ENCODE results near the gene SLCO1A2. TPM values are rescaled to one million over a fixed set of nuclear protein-coding genes. Genes with fewer than 3 reads are reported as not detected.

Gene SLCO1A2
- total and polyA plus RNA-seq, 2 donors (not counting 3 experiments of a cell fraction or from before 2014, with no cell fraction given), result not detected

GRCh38 chr12:21353948-21354347, 19.2 kb upstream of the SLCO1A2 start:
- no peak overlapping the region for H3K4me3 ChIP-seq (replicated peaks in 1 of 3; ENCODE audit: insufficient read depth in 1 of 3, low read depth in 1 of 3, low read length in 3 of 3)
- no peak overlapping the region for H2AFZ ChIP-seq (ENCODE audit: low read depth, low read length)
- no peaks in the 10 kb centered on the region for H4K20me1 ChIP-seq (replicated peaks; ENCODE audit: control insufficient read depth, extremely low read depth, insufficient read depth, low read length)
- H3K27ac ChIP-seq (ENCODE audit: insufficient read depth, low read depth, low read length), result no peak overlapping the region
- H3K27me3 ChIP-seq (ENCODE audit: control insufficient read depth in 2 of 2, insufficient read depth in 2 of 2, low read length in 2 of 2), result no peaks in the 10 kb centered on the region
- intact Hi-C loops (cut with micrococcal nuclease) (no loop called here), dilution Hi-C loops (cut with MboI; ENCODE audit: extremely low pct_ligation_motif_present, low sequenced_read_pairs) (no loop called here)
- ChIA-PET CTCF (no interaction called here), POLR2A (no interaction called here)
- no peak for DNase-seq (ENCODE audit: low read depth, low spot score)
- no peaks in the 10 kb centered on the region for H3K36me3 ChIP-seq (ENCODE audit: control insufficient read depth in 2 of 2, extremely low read depth in 1 of 2, insufficient read depth in 2 of 2, low read length in 2 of 2)
- H3K79me2 ChIP-seq (ENCODE audit: control insufficient read depth, insufficient read depth, low read length), result no peaks in the 10 kb centered on the region
- no peaks in the 10 kb centered on the region for H3K9me1 ChIP-seq (replicated peaks; ENCODE audit: control insufficient read depth, extremely low read depth, insufficient read depth, low read length)
- H3K4me2 ChIP-seq (ENCODE audit: insufficient read depth, low read length), result no peak overlapping the region
- no peaks in the 10 kb centered on the region for H3K4me1 ChIP-seq (ENCODE audit: control insufficient read depth, extremely low read depth, insufficient read depth, low read length)
- H3K9ac ChIP-seq (replicated peaks; ENCODE audit: extremely low read depth, insufficient read depth, low read length), result no peak overlapping the region
- TF ChIP-seq POLR2A (IDR thresholded peaks at IDR 0.05; ENCODE audit: low read depth, low read length) (no peak), JUN (IDR thresholded peaks at IDR 0.05; ENCODE audit: borderline replicate concordance, insufficient read depth, insufficient read length, low read depth) (no peak), CTCF (IDR thresholded peaks at IDR 0.05; ENCODE audit: extremely low read depth in 1 of 2, insufficient read depth in 1 of 2, low read depth in 1 of 2, low read length in 2 of 2) (no peak), FOS (IDR thresholded peaks at IDR 0.05; ENCODE audit: borderline replicate concordance, insufficient read depth, low read length) (no peak), GATA2 (IDR thresholded peaks at IDR 0.05; ENCODE audit: insufficient read depth, insufficient read length, low read depth, low read length) (no peak), POLR2AphosphoS5 (IDR thresholded peaks at IDR 0.05; ENCODE audit: insufficient read depth, low read depth, low read length) (no peak), MYC (IDR thresholded peaks at IDR 0.05; ENCODE audit: low read depth, low read length) (no peak), EZH2 (IDR thresholded peaks at IDR 0.05; ENCODE audit: borderline replicate concordance, low read depth, low read length, severe bottlenecking) (no peak), MAX (IDR thresholded peaks at IDR 0.05; ENCODE audit: insufficient read depth, insufficient read length) (no peak)
- no peak for FAIRE-seq
- no TSS peak for BruUV-seq (replicated peaks)
- H3K9me3 ChIP-seq (replicated peaks; ENCODE audit: control insufficient read depth, insufficient read depth, low read length), result no peaks in the 10 kb centered on the region

Data from endothelial cell of umbilical vein (primary cell).